Caco-2 (cell line): ENCODE results near the gene PTH1R. TPM values are rescaled to one million over a fixed set of nuclear protein-coding genes. Genes with fewer than 3 reads are reported as not detected.

Source experiments
- BruUV-seq: library from RNA; stranded (reverse); fragments of 400-500 nt; replicated peaks from 2 replicates; lab custom pipeline; 2021; lab: Mats Ljungman, UMichigan
- CTCF ChIA-PET: fragments of 300-600 bp; sonication (Branson Sonifier 250); formaldehyde crosslinking; loops from one replicate; lab custom pipeline; 2022; ENCODE audit warnings: antibody characterized with exemption; lab: Charles Lee
- POLR2A ChIA-PET: fragments of 300-600 bp; sonication (Branson Sonifier 250); formaldehyde crosslinking; loops from one replicate; lab custom pipeline; 2022; ENCODE audit warnings: antibody characterized with exemption; lab: Charles Lee
- DNase-seq, 2 experiments: peaks; one replicate each; pipeline versions ENCODE4 v3.0.0 to v3.0.0-alpha.2; 2020 to 2022
- H3K27me3 ChIP-seq: replicated peaks from 2 replicates; pipeline ENCODE4 v1.6.0; 2011; ENCODE audit warnings: low read length; ENCODE audit not compliant: control insufficient read depth, insufficient read depth
- H3K36me3 ChIP-seq: 2 replicates; pipeline ENCODE4 v1.5.1; 2011; ENCODE audit warnings: low read length; ENCODE audit not compliant: control insufficient read depth, insufficient read depth
- H3K4me1 ChIP-seq: fragments of 250-450 bp; sonication (Bioruptor Pico); 2 replicates; pipeline ENCODE4 v1.5.1; 2020; ENCODE audit warnings: mild to moderate bottlenecking
- H3K4me3 ChIP-seq: 2 replicates; pipeline ENCODE4 v1.5.1; 2011; ENCODE audit warnings: low read depth, mild to moderate bottlenecking, control low read depth, low read length
- H3K9me3 ChIP-seq: fragments of 250-450 bp; sonication (Bioruptor Pico); 2 replicates; pipeline ENCODE4 v1.5.1; 2020; ENCODE audit warnings: mild to moderate bottlenecking, moderate library complexity
- H3K27ac Mint-ChIP-seq: one replicate; pipeline ENCODE4 v1.8.0; 2022; ENCODE audit warnings: mixed read lengths; ENCODE audit not compliant: unreplicated experiment
- H3K27me3 Mint-ChIP-seq: one replicate; pipeline ENCODE4 v1.8.0; 2022; ENCODE audit warnings: mixed read lengths; ENCODE audit not compliant: insufficient read depth, unreplicated experiment
- H3K36me3 Mint-ChIP-seq: one replicate; pipeline ENCODE4 v1.8.0; 2022; ENCODE audit warnings: mild to moderate bottlenecking, mixed read lengths; ENCODE audit not compliant: insufficient read depth, unreplicated experiment
- H3K4me1 Mint-ChIP-seq: one replicate; pipeline ENCODE4 v1.8.0; 2022; ENCODE audit warnings: low read depth, mixed read lengths; ENCODE audit not compliant: unreplicated experiment
- H3K4me3 Mint-ChIP-seq: one replicate; pipeline ENCODE4 v1.8.0; 2022; ENCODE audit warnings: mild to moderate bottlenecking, moderate library complexity, mixed read lengths; ENCODE audit not compliant: unreplicated experiment
- H3K9me3 Mint-ChIP-seq: one replicate; pipeline ENCODE4 v1.8.0; 2022; ENCODE audit warnings: mixed read lengths; ENCODE audit not compliant: unreplicated experiment
- CTCF ChIP-seq, 2 experiments: fragments of 200-600 bp in 1 of 2; IDR thresholded peaks; 1 replicate in 1 of 2; 2 replicates in 1 of 2; pipeline versions ENCODE4 v1.5.1 to v1.8.0; 2011 to 2022; ENCODE audit warnings: antibody characterized with exemption in 1 of 2, control low read depth in 1 of 2, inconsistent platforms in 1 of 2, low read depth in 1 of 2, low read length in 1 of 2, mild to moderate bottlenecking in 1 of 2, moderate library complexity in 1 of 2; ENCODE audit not compliant: insufficient read depth in 1 of 2, severe bottlenecking in 1 of 2, unreplicated experiment in 1 of 2
- intact Hi-C: fragments of 100-400 bp; cut with micrococcal nuclease; formaldehyde crosslinking; loops from one replicate; pipeline ENCODE4 v1.10.0; 2022; ENCODE audit not compliant: unreplicated experiment
- total RNA-seq: library from RNA; stranded (reverse); gene quantifications from 2 replicates; pipeline ENCODE4 v1.2.3, GENCODE V29; 2022

Gene PTH1R
- total RNA-seq, 1 experiment from 2014 or later, result 5.1 TPM

- TF ChIP-seq CTCF (IDR thresholded peaks at IDR 0.05; ENCODE audit: insufficient read depth in 1 of 2, low read depth in 1 of 2, low read length in 1 of 2, severe bottlenecking in 1 of 2, unreplicated experiment in 1 of 2), result no peak
- Mint-ChIP-seq H3K27me3 (no peaks in the 10 kb centered on the region), H3K4me3 (no peak overlapping the region), H3K36me3 (peaks cover 46% of the 10 kb centered on the region), H3K9me3 (no peaks in the 10 kb centered on the region), H3K27ac (no peak overlapping the region), H3K4me1 (no peaks in the 10 kb centered on the region)
- Histone ChIP-seq H3K4me3 (no peak overlapping the region), H3K9me3 (no peaks in the 10 kb centered on the region), H3K36me3 (no peaks in the 10 kb centered on the region; the same call in 1 of the 2 replicates), H3K27me3 (no peaks in the 10 kb centered on the region), H3K4me1 (no peaks in the 10 kb centered on the region)
- BruUV-seq, result no TSS peak
- peak in 1 of 2 experiments; percentile 11 for DNase-seq
- ChIA-PET POLR2A (no interaction called here), CTCF (interaction anchor here (1.1 kb wide), 1 partner anchor 20 kb away, joined by 4 read pairs; no protein-coding TSS in a partner anchor)
- intact Hi-C loops, result no loop called here
Measured at GRCh38 chr3:46915297-46915822, 37.8 kb downstream of the PTH1R start.

- H3K4me1 Mint-ChIP-seq, result no peaks in the 10 kb centered on the region
- H3K9me3 ChIP-seq, result no peaks in the 10 kb centered on the region
- no peaks in the 10 kb centered on the region for H3K27me3 Mint-ChIP-seq
- no peak for DNase-seq
- no peaks in the 10 kb centered on the region for H3K4me1 ChIP-seq
- ChIA-PET POLR2A (no interaction called here), CTCF (no interaction called here)
- intact Hi-C loops, result no loop called here
- no peaks in the 10 kb centered on the region for H3K27me3 ChIP-seq
- H3K36me3 ChIP-seq, result no peaks in the 10 kb centered on the region; the same call in none of the 2 replicates
- H3K4me3 ChIP-seq, result no peak overlapping the region
- H3K9me3 Mint-ChIP-seq, result no peaks in the 10 kb centered on the region
- H3K27ac Mint-ChIP-seq, result no peak overlapping the region
- no TSS peak for BruUV-seq
- no peak overlapping the region for H3K4me3 Mint-ChIP-seq
- TF ChIP-seq CTCF (IDR thresholded peaks at IDR 0.05; ENCODE audit: insufficient read depth in 1 of 2, low read depth in 1 of 2, low read length in 1 of 2, severe bottlenecking in 1 of 2, unreplicated experiment in 1 of 2), result no peak
- H3K36me3 Mint-ChIP-seq, result peaks cover 52% of the 10 kb centered on the region
Measured at GRCh38 chr3:46916278-46916677, 38.8 kb downstream of the PTH1R start.

- Mint-ChIP-seq H3K27me3 (no peaks in the 10 kb centered on the region), H3K36me3 (peaks cover 52% of the 10 kb centered on the region), H3K4me1 (no peaks in the 10 kb centered on the region), H3K27ac (no peak overlapping the region), H3K9me3 (no peaks in the 10 kb centered on the region), H3K4me3 (no peak overlapping the region)
- H3K27me3 ChIP-seq, result no peaks in the 10 kb centered on the region
- DNase-seq, result peak in 1 of 2 experiments; percentile 3
- H3K4me3 ChIP-seq, result no peak overlapping the region
- TF ChIP-seq CTCF (IDR thresholded peaks at IDR 0.05; ENCODE audit: insufficient read depth in 1 of 2, low read depth in 1 of 2, low read length in 1 of 2, severe bottlenecking in 1 of 2, unreplicated experiment in 1 of 2), result no peak
- CTCF ChIA-PET, result no interaction called here
- intact Hi-C loops, result no loop called here
- H3K9me3 ChIP-seq, result no peaks in the 10 kb centered on the region
- no peaks in the 10 kb centered on the region for H3K4me1 ChIP-seq
- BruUV-seq, result no TSS peak
- POLR2A ChIA-PET, result no interaction called here
- peaks cover 3% of the 10 kb centered on the region for H3K36me3 ChIP-seq
Measured at GRCh38 chr3:46916799-46917198, 39.3 kb downstream of the PTH1R start.
